HCT116 (cell line): ENCODE measurements around the gene PROSER3. TPM values are rescaled to one million over a fixed set of nuclear protein-coding genes. Genes with fewer than 3 reads are reported as not detected.

Source experiments
- ATAC-seq: fragments of 200-7000 bp; cut with Tn5 transposase; 2 replicates; pipeline ENCODE4 v1.9.1; 2020; ENCODE audit warnings: mild to moderate bottlenecking, moderate library complexity
- BruUV-seq: library from RNA; stranded (reverse); fragments of 400-500 nt; replicated peaks from 2 replicates; lab custom pipeline; 2021; lab: Mats Ljungman, UMichigan
- CTCF ChIA-PET: fragments of 300-600 bp; sonication (Branson Sonifier 250); formaldehyde crosslinking; loops from one replicate; lab custom pipeline; 2021; ENCODE audit warnings: antibody characterized with exemption; lab: Charles Lee
- POLR2A ChIA-PET: fragments of 300-600, 350-600 bp; sonication (Branson Sonifier 250); formaldehyde crosslinking; loops from one replicate; lab custom pipeline; 2021; ENCODE audit warnings: antibody characterized with exemption; lab: Charles Lee
- RAD21 ChIA-PET, 2 experiments: fragments of 300-600 bp; sonication (Branson Sonifier 250); formaldehyde crosslinking; loops; one replicate each; lab custom pipeline; 2023; ENCODE audit warnings: low total read pairs in 2 of 2; ENCODE audit not compliant: uncharacterized antibody in 2 of 2, unreplicated experiment in 2 of 2, low non-redundant PET in 1 of 2; lab: Charles Lee
- DNase-seq: peaks from one replicate; pipeline ENCODE4 v3.0.0-alpha.2; 2010; ENCODE audit warnings: low read depth, low spot score
- H2AFZ ChIP-seq: fragments of 200-600 bp; shearing (Covaris generic), sonication (generic); 2 replicates; pipeline ENCODE4 v1.6.1; 2017; ENCODE audit warnings: low read depth, mixed run types, mixed read lengths, antibody characterized with exemption, low read length; ENCODE audit not compliant: poor library complexity, severe bottlenecking
- H3K27ac ChIP-seq: 2 replicates; pipeline ENCODE4 v1.5.1; 2012; ENCODE audit warnings: low read depth, low read length
- H3K27me3 ChIP-seq: fragments of 200-600 bp; sonication (generic); 2 replicates; pipeline ENCODE4 v1.6.1; 2016; ENCODE audit warnings: mixed run types, low read length, mixed read lengths; ENCODE audit not compliant: insufficient read depth
- H3K36me3 ChIP-seq, 2 experiments: fragments of 200-500 bp in 1 of 2; fragments of 200-600 bp in 1 of 2; sonication (Bioruptor generic) in 1 of 2; sonication (generic) in 1 of 2; 2 replicates each; pipeline versions ENCODE4 v1.5.1 to v1.6.1; 2014 to 2016; ENCODE audit warnings: low read length in 2 of 2, inconsistent platforms in 1 of 2, mixed read lengths in 1 of 2, mixed run types in 1 of 2; ENCODE audit not compliant: insufficient read depth in 2 of 2, control insufficient read depth in 1 of 2
- H3K4me1 ChIP-seq, 2 experiments: fragments of 200-600 bp in 1 of 2; sonication (generic) in 1 of 2; 2 replicates each; pipeline versions ENCODE4 v1.5.1 to v1.6.1; 2012 to 2017; ENCODE audit warnings: low read length in 2 of 2, inconsistent platforms in 1 of 2, mild to moderate bottlenecking in 1 of 2, mixed read lengths in 1 of 2, mixed run types in 1 of 2, moderate library complexity in 1 of 2; ENCODE audit not compliant: insufficient read depth in 2 of 2, control insufficient read depth in 1 of 2
- H3K4me2 ChIP-seq: fragments of 200-600 bp; sonication (generic); 2 replicates; pipeline ENCODE4 v1.6.1; 2017; ENCODE audit warnings: mixed run types, low read length, mixed read lengths
- H3K4me3 ChIP-seq, 2 experiments: fragments of 200-600 bp in 1 of 2; sonication (generic) in 1 of 2; replicated peaks in 1 of 2; 2 replicates each; pipeline ENCODE4 v1.5.1; 2011 to 2016; ENCODE audit warnings: low read length in 2 of 2, control low read depth in 1 of 2, low read depth in 1 of 2, mild to moderate bottlenecking in 1 of 2, mixed read lengths in 1 of 2, mixed run types in 1 of 2
- H3K79me2 ChIP-seq: fragments of 200-600 bp; sonication (generic); 2 replicates; pipeline ENCODE4 v1.6.1; 2017; ENCODE audit warnings: mild to moderate bottlenecking, mixed run types, low read length, moderate library complexity, mixed read lengths; ENCODE audit not compliant: insufficient read depth
- H3K9ac ChIP-seq: fragments of 200-600 bp; sonication (generic); 2 replicates; pipeline ENCODE4 v1.6.1; 2016; ENCODE audit warnings: low read length, mixed read lengths
- H3K9me2 ChIP-seq: fragments of 200-600 bp; sonication (generic), shearing (Covaris generic); 2 replicates; pipeline ENCODE4 v1.6.1; 2017; ENCODE audit warnings: mixed run types, mild to moderate bottlenecking, moderate library complexity; ENCODE audit not compliant: insufficient read depth
- H3K9me3 ChIP-seq, 2 experiments: fragments of 200-500 bp in 1 of 2; fragments of 200-600 bp in 1 of 2; sonication (Bioruptor generic) in 1 of 2; sonication (generic) in 1 of 2; 2 replicates each; pipeline ENCODE4 v1.6.1; 2014 to 2017; ENCODE audit warnings: low read length in 2 of 2, mixed read lengths in 2 of 2, inconsistent platforms in 1 of 2, low read depth in 1 of 2, mild to moderate bottlenecking in 1 of 2, mixed run types in 1 of 2, moderate library complexity in 1 of 2; ENCODE audit not compliant: control insufficient read depth in 1 of 2, insufficient read depth in 1 of 2
- H4K20me1 ChIP-seq: fragments of 200-600 bp; sonication (generic), shearing (Covaris generic); 2 replicates; pipeline ENCODE4 v1.6.1; 2017; ENCODE audit warnings: mixed run types, mild to moderate bottlenecking, moderate library complexity; ENCODE audit not compliant: insufficient read depth
- CEBPB ChIP-seq: IDR thresholded peaks from 2 replicates; pipeline ENCODE4 v1.6.1; 2012; ENCODE audit warnings: low read depth
- JUND ChIP-seq: IDR thresholded peaks from 2 replicates; pipeline ENCODE4 v1.6.1; 2012
- MAX ChIP-seq: IDR thresholded peaks from 2 replicates; pipeline ENCODE4 v1.6.1; 2012
- RAD21 ChIP-seq: IDR thresholded peaks from 2 replicates; pipeline ENCODE4 v1.6.1; 2012; ENCODE audit warnings: low read depth, mild to moderate bottlenecking
- YY1 ChIP-seq: IDR thresholded peaks from 2 replicates; pipeline ENCODE4 v1.6.1; 2011; ENCODE audit warnings: low read length, low read depth, moderate library complexity, mild to moderate bottlenecking; ENCODE audit not compliant: insufficient replicate concordance; ENCODE audit errors: extremely low read depth
- ZBTB33 ChIP-seq: IDR thresholded peaks from 2 replicates; pipeline ENCODE4 v1.6.1; 2011; ENCODE audit warnings: mild to moderate bottlenecking, low read length, moderate library complexity; ENCODE audit not compliant: insufficient replicate concordance; ENCODE audit errors: extremely low read depth
- ZFX ChIP-seq: fragments of 450-650 bp; IDR thresholded peaks from 2 replicates; pipeline ENCODE4 v1.6.1; 2017
- ZNF274 ChIP-seq: fragments of 200-500 bp; sonication (Bioruptor generic); IDR thresholded peaks from 2 replicates; pipeline ENCODE4 v1.6.1; 2014; ENCODE audit warnings: mild to moderate bottlenecking, low read depth, low read length, inconsistent platforms
- intact Hi-C: fragments of 100-400 bp; cut with micrococcal nuclease; formaldehyde crosslinking; loops from 2 replicates; pipeline ENCODE4 v1.10.0; 2022
- total RNA-seq: library from RNA; stranded (reverse); gene quantifications from one replicate; pipeline ENCODE4 v1.2.1, GENCODE V29; 2021; ENCODE audit not compliant: unreplicated experiment

Gene PROSER3
- total RNA-seq, 1 experiment from 2014 or later, result 42.5 TPM

- TF ChIP-seq ZBTB33 (no peak), YY1 (no peak), CEBPB (no peak), JUND (no peak)
These were observed 37.8 kb upstream of the PROSER3 start (continued) for GRCh38 chr19:35720163-35720524.

GRCh38 chr19:35720648-35721047 is 37.3 kb upstream of the PROSER3 start:
- no peak overlapping the region for H3K4me3 ChIP-seq
- ChIA-PET RAD21 (no interaction called here), POLR2A (interaction anchor here (1.7 kb wide), 1 partner anchor 28 kb away, joined by 3 read pairs; the partner anchor contains the start of gene LIN37), CTCF (no interaction called here)
- no peaks in the 10 kb centered on the region for H3K9me2 ChIP-seq
- intact Hi-C loops, result no loop called here
- H3K9me3 ChIP-seq, result no peaks in the 10 kb centered on the region
- no peak overlapping the region for H3K4me2 ChIP-seq
- BruUV-seq, result no TSS peak
- peaks cover 13 to 23% of the 10 kb centered on the region in 2 experiments for H3K4me1 ChIP-seq
- TF ChIP-seq ZFX, result no peak
- no peak for TF ChIP-seq RAD21
- TF ChIP-seq MAX, result no peak
- TF ChIP-seq ZNF274, result no peak
- no peak for ATAC-seq
- no peaks in the 10 kb centered on the region for H4K20me1 ChIP-seq
- H3K36me3 ChIP-seq, result peaks cover 42 to 44% of the 10 kb centered on the region in 2 experiments; a peak in 3 of 4 replicates
- no peak overlapping the region for H3K27ac ChIP-seq
- no peak overlapping the region for H2AFZ ChIP-seq
- peaks cover 37% of the 10 kb centered on the region for H3K79me2 ChIP-seq
- no peak overlapping the region for H3K9ac ChIP-seq
- no peaks in the 10 kb centered on the region for H3K27me3 ChIP-seq
- no peak for DNase-seq
